Measurements from ENCODE around the gene ARID4B. TPM values are rescaled to one million over a fixed set of nuclear protein-coding genes. Genes with fewer than 3 reads are reported as not detected.

The ARID4B gene
- total and polyA plus RNA-seq, 2 donors (not counting 3 experiments of a cell fraction or from before 2014, with no cell fraction given): 6.7 to 40.7 TPM

DNA sequence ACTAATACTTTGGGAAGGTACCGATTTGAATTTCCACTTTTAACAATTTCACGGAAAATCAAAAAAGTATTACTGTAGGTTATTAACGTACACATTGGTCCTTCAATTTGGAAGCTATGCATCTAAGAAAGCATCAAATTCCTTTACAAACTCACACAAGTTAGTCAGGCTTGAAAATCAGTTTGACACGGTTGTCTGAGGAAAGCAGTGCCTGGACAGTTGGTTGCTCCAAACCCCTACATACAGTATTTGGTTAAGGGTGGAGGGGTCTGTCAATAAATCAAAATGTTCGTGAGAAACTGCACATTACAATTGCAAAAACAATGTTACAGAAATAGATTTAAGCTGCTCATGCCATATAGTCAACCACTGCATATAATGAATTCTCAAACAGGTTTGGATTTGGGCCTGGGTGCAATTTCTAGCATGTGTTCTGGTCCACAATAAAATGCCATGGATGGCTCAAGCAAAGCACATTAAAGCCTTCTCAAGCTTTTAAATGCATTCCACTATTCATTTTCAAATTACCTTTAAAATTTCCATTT, 147.0 kb downstream of the ARID4B start:
- Histone ChIP-seq H3K36me3 (ENCODE audit: control insufficient read depth in 2 of 2, extremely low read depth in 1 of 2, insufficient read depth in 2 of 2, low read length in 2 of 2) (peaks cover 8 to 9% of the 10 kb centered on the region in 2 experiments), H3K4me1 (ENCODE audit: control insufficient read depth, extremely low read depth, insufficient read depth, low read length) (no peaks in the 10 kb centered on the region), H3K79me2 (ENCODE audit: control insufficient read depth, insufficient read depth, low read length) (no peaks in the 10 kb centered on the region), H2AFZ (ENCODE audit: low read depth, low read length) (no peak overlapping the region), H3K4me2 (ENCODE audit: insufficient read depth, low read length) (no peak overlapping the region), H3K27ac (ENCODE audit: insufficient read depth, low read depth, low read length) (no peak overlapping the region), H3K9ac (replicated peaks; ENCODE audit: extremely low read depth, insufficient read depth, low read length) (no peak overlapping the region), H3K4me3 (replicated peaks in 1 of 3; ENCODE audit: insufficient read depth in 1 of 3, low read depth in 1 of 3, low read length in 3 of 3) (no peak overlapping the region), H3K27me3 (ENCODE audit: control insufficient read depth in 2 of 2, insufficient read depth in 2 of 2, low read length in 2 of 2) (no peaks in the 10 kb centered on the region), H3K9me3 (replicated peaks; ENCODE audit: control insufficient read depth, insufficient read depth, low read length) (no peaks in the 10 kb centered on the region), H4K20me1 (replicated peaks; ENCODE audit: control insufficient read depth, extremely low read depth, insufficient read depth, low read length) (no peaks in the 10 kb centered on the region), H3K9me1 (replicated peaks; ENCODE audit: control insufficient read depth, extremely low read depth, insufficient read depth, low read length) (no peaks in the 10 kb centered on the region)
- POLR2A ChIA-PET: no interaction called here
- intact Hi-C loops (cut with micrococcal nuclease): no loop called here
- FAIRE-seq: no peak
- dilution Hi-C loops (cut with MboI; ENCODE audit: extremely low pct_ligation_motif_present, low sequenced_read_pairs): no loop called here
- TF ChIP-seq, protein P1, sequence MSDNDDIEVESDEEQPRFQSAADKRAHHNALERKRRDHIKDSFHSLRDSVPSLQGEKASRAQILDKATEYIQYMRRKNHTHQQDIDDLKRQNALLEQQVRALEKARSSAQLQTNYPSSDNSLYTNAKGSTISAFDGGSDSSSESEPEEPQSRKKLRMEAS (IDR thresholded peaks at IDR 0.05; ENCODE audit: insufficient read depth, insufficient read length): no peak
- TF ChIP-seq EZH2 (IDR thresholded peaks at IDR 0.05; ENCODE audit: borderline replicate concordance, low read depth, low read length, severe bottlenecking): no peak
- TF ChIP-seq MYC (IDR thresholded peaks at IDR 0.05; ENCODE audit: low read depth, low read length): no peak
- no peak for TF ChIP-seq GATA2 (IDR thresholded peaks at IDR 0.05; ENCODE audit: insufficient read depth, insufficient read length, low read depth, low read length)
- TF ChIP-seq JUN (IDR thresholded peaks at IDR 0.05; ENCODE audit: borderline replicate concordance, insufficient read depth, insufficient read length, low read depth): no peak
- TF ChIP-seq, protein P2, sequence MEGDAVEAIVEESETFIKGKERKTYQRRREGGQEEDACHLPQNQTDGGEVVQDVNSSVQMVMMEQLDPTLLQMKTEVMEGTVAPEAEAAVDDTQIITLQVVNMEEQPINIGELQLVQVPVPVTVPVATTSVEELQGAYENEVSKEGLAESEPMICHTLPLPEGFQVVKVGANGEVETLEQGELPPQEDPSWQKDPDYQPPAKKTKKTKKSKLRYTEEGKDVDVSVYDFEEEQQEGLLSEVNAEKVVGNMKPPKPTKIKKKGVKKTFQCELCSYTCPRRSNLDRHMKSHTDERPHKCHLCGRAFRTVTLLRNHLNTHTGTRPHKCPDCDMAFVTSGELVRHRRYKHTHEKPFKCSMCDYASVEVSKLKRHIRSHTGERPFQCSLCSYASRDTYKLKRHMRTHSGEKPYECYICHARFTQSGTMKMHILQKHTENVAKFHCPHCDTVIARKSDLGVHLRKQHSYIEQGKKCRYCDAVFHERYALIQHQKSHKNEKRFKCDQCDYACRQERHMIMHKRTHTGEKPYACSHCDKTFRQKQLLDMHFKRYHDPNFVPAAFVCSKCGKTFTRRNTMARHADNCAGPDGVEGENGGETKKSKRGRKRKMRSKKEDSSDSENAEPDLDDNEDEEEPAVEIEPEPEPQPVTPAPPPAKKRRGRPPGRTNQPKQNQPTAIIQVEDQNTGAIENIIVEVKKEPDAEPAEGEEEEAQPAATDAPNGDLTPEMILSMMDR (IDR thresholded peaks at IDR 0.05; ENCODE audit: extremely low read depth in 1 of 2, insufficient read depth in 1 of 2, low read depth in 1 of 2, low read length in 2 of 2): no peak
- TF ChIP-seq FOS (IDR thresholded peaks at IDR 0.05; ENCODE audit: borderline replicate concordance, insufficient read depth, low read length): no peak
- TF ChIP-seq POLR2A (IDR thresholded peaks at IDR 0.05; ENCODE audit: low read depth, low read length): no peak
- no peak for TF ChIP-seq POLR2AphosphoS5 (IDR thresholded peaks at IDR 0.05; ENCODE audit: insufficient read depth, low read depth, low read length)
- no TSS peak for BruUV-seq (replicated peaks)
- no peak for DNase-seq (ENCODE audit: low read depth, low spot score)
- CTCF ChIA-PET: no interaction called here
